GM21515 (cell line): Measurements from ENCODE around the gene RHOBTB3.
"Not testable (repeated sequence)": the region's sequence is repeated elsewhere in the genome, so short reads cannot be mapped to it uniquely, and the experiment has no call there.

ENCODE experiments used
- ATAC-seq: cut with Tn5 transposase; IDR thresholded peaks from one replicate; pipeline ENCODE4 v1.9.1; 2021; ENCODE audit not compliant: unreplicated experiment

Gene RHOBTB3

GRCh38 chr5:95817430-95817829 lies 86.3 kb downstream of the RHOBTB3 start:
- no peak for ATAC-seq

DNA sequence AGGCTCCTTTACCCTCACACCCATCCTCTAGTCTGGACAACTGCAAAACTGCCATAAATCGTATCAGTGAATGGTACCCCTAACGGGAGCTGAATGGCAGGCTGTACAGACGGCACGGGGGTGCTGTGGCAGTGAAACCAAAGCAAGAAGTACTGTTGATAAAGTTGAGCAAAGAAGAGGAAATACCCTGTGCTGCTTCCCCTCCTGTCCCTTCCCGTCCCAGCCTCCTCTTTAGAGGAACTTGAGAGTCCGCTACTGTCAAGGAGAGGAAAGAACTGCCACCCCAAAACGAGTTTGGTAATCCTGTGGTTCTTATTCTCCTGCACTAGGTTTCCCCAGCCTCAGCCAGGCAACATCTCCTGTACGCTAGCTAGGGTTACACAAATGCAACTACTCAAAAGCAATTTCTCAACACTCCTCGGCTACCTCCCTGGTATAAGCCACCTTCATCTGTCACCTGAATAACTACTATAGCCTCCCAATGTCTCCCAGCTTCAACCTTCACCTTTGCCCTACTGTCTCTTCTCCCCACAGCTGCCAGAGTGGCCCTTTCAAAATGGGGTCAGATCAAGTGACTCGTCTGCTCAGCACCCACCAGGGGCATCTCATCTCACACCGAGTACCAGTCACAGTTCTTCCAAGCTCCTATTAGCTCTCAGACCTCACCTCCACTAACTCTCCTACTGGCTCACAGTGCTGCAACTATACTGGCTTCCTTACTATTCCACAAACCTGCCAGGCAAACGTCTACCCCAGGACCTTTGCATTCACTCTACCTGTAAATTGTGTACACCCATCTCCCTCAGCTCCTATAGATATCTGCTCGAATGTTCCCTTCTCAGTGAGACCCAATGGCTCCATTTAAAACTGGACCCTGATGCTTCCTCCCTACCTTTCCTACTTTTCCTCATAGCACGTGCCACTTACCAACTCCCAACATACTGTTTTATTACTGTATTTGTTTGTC lies 87.3 kb downstream of the RHOBTB3 start:
- no peak for ATAC-seq

GRCh38 chr5:95821110-95822021 lies 90.2 kb downstream of the RHOBTB3 start:
- no peak for ATAC-seq

GRCh38 chr5:95822043-95822541 lies 91.0 kb downstream of the RHOBTB3 start:
- ATAC-seq, result no peak

GRCh38 chr5:95822542-95823181 lies 91.5 kb downstream of the RHOBTB3 start, which contains the start of gene GLRX:
TSS of gene GLRX (minus strand) at chr5:95822726. CDS start at chr5:95822662, 64 bp downstream.
- ATAC-seq, result peak; percentile 45

DNA sequence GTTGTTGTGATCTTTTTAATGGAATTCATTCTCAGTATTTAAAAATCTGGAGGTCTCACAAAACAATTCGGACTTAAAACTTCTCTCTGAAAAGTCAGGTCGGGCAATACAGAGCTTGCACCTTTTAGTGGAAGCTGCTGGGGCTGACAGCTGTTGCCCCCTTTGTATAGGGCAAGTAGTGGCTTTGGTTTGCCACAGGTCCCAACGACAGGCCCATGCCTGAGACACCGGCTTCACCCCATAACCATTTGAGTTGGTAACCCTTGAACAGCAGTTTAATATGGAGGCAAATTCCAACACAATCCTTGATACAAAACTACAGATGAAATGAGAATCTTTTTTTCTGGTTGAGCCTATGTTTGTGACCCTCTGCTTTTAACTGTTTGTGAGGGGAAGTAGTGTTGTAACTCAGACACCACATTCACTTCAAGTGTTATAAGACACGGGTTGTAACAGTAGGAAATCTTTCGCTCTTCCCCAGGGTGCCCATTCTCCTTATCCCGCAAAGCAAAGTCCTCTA lies 92.1 kb downstream of the RHOBTB3 start:
- ATAC-seq, result no peak

- ATAC-seq, result peak; percentile 46
Measured at GRCh38 chr5:95823738-95824609, 92.8 kb downstream of the RHOBTB3 start.

DNA sequence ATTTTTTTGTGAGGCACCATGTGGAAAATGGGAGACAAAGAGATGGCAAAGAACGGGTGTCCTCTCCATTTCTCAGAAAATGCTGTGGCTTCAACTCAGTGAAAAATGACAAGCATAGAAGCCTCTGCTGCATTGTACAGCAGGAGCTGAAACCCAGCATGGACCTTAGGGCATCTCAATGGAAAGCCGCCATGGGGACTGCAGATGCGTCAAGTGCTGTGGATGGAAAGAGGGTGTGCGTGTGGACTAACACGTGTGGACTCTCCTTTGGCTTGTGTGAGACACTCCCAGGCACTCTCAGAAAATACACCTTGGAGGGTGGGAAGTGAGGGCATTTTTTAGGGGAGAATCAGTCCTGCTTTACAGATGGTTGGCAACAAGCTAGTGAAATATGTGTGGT lies 93.6 kb downstream of the RHOBTB3 start:
- no peak for ATAC-seq

DNA sequence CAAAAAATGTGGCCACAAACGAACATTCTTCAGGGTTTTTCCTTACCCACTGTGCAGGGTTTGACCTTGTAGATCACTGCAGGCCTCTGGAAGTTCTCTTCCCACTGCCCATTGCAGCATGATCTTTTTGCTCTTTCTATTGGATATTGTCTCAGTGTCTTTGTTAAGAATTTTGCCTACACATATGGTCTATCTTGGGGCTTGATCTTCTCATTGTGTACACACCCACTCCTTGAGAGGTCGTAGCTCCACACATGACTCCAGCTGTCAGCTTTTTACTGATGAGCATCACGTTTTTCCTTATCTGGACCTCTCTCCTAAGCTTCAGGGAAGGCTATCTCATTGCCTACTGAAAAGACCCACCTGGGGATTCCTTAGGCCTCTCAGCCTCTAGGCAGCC lies 94.4 kb downstream of the RHOBTB3 start:
- ATAC-seq, result no peak

GRCh38 chr5:95826949-95827891 lies 96.1 kb downstream of the RHOBTB3 start:
- ATAC-seq, result no peak

DNA sequence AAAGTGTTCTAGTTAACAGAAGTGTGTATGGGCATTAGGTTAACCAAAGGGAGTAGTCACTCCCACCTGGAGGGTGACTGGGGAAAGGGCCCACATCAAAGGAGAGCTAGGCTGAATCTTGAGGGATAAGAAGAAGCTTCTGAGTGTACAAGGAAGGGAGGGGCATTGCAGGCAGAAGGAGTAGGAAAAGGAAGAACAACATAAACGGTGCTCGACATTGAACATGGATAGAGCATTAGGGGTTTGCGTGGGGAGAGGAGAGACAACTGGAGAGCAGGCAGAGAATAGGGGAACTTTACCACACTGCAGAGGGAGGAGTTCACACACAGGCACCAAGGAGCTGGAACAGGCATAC lies 96.7 kb downstream of the RHOBTB3 start:
- no peak for ATAC-seq

GRCh38 chr5:95830226-95830625 lies 99.1 kb downstream of the RHOBTB3 start:
- no peak for ATAC-seq

DNA sequence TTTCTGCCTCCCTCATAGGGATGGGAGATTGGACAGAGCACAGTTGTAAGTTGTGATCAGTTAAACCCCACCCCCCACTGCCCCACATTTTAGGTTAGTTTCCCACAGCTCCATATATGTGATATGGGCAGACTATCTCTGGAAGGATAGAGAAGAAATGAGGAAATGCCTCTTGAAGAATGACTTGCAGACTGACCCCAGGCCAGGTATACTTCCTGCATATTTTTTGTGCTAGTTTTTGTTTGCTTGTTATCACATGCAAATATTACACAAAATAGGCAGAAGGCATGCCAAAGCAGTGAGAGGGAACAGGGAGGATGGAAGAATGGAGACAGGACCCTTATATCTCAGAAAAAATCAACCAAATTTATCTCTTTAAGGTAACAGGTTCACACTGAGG lies 101.5 kb downstream of the RHOBTB3 start:
- ATAC-seq, result no peak

DNA sequence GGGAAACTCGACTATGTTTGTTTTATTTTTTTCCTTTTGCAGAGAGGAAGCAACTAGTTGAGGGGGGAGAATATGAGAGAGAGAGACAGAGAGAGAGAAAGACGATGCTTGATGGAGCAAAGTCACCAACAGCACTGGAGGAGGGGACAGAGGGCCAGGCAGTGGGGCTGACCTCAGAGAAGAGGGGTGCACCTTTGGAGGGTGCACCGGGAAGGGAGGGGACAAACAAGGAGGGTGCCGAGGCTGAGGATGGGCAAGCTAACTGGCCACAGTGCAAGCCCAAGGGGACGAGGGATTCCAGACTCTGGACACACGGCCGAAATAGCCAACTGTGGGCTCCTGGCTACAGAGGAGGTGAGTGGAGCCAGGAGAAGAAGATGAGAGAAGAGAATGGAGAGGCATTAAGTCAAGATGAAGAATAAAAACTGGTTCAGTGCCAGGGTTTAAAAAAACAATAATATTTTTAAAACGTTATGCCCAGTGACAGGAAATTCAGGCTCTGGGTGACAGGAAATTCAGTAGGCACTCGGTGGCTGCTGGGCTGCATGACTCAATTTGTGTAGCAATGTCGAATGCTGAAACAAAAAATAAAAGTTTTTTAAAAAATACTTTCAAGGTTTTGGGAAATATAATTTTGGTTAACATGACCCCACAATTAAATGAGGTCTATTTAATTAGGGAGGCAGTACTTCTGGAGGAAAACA lies 104.7 kb downstream of the RHOBTB3 start:
- ATAC-seq, result no peak

DNA sequence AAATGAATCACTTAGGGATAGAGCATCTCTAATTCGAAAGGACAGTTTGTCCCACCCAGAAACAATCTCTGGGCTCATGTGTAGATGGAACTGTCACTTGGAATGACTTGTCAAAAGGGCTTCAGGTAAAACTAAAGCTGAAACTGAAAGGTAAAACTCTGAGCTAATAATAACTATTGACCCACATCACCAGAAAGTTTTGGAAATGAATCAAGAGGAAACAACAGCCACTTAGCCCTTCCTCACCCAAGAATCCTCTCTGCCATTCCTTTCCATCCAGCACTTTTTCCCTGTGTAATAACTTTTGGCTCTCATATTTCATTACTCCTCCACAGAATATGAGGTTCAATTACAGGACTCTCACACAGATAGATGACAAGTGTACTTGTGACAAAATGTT lies 105.4 kb downstream of the RHOBTB3 start:
- no peak for ATAC-seq

DNA sequence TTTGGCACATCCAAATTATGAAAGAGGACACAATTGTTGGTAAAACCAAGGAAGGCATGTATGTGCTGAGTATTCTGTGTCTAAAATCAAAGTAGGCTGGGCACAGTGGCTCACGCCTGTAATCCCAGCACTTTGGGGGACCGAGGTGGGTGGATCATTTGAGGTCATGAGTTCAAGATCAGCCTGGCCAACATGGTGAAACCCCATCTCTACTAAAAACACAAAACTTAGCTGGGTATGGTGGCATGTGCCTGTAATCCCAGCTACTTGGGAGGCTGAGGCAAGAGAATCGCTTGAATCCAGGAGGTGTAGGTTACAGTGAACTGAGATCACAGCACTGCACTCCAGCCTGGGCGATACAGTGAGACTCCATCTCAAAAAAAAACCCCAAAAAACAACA lies 105.8 kb downstream of the RHOBTB3 start:
- ATAC-seq, result not testable (repeated sequence)

- no peak for ATAC-seq
Measured at GRCh38 chr5:95837492-95837891, 106.4 kb downstream of the RHOBTB3 start.

GRCh38 chr5:95838001-95838520 lies 106.9 kb downstream of the RHOBTB3 start:
- ATAC-seq, result no peak
